NCI-H146 treated with DMSO at 0.1 percent for 48 hours (cell line): ENCODE data around the gene GGT7.

Experiments
- DNase-seq: peaks from one replicate; lab custom pipeline; 2025; ENCODE audit not compliant: unreplicated experiment; lab: John Stamatoyannopoulos, UW

Gene GGT7

GRCh38 chr20:34797012-34797995, 75.4 kb downstream of the GGT7 start:
- DNase-seq = no peak
